Upper lobe of left lung (tissue), 4 donors: ENCODE data around the gene EPHB1.

Source experiments
- CTCF ChIP-seq, 6 experiments: fragments of 450-650 bp in 4 of 6; fragments of 200-600 bp in 2 of 6; sonication (generic) in 2 of 6; IDR thresholded peaks; one replicate each; pipeline ENCODE4 v1.5.1; 2016 to 2019; ENCODE audit warnings: antibody characterized with exemption in 6 of 6
- POLR2AphosphoS5 ChIP-seq, 2 donors: sonication (generic); formaldehyde crosslinking; IDR thresholded peaks; one replicate each; pipeline ENCODE4 v1.5.1; 2017; ENCODE audit warnings: antibody characterized with exemption in 2 of 2

- TF ChIP-seq POLR2AphosphoS5 (IDR thresholded peaks at IDR 0.05): no peak
- no peak for TF ChIP-seq CTCF (IDR thresholded peaks at IDR 0.05)
Observed at GRCh38 chr3:135100366-135100765, 305.3 kb downstream of the EPHB1 start.
